COLO668 (cell line): ENCODE data around the gene MEP1A.
"Not testable (repeated sequence)": the region's sequence is repeated elsewhere in the genome, so short reads cannot be mapped to it uniquely, and the experiment has no call there.

Source experiments
- DNase-seq: peaks from one replicate; lab custom pipeline; 2025; ENCODE audit not compliant: unreplicated experiment; lab: John Stamatoyannopoulos, UW

The MEP1A gene

GRCh38 chr6:46832816-46833215 is 39.6 kb downstream of the MEP1A start:
- DNase-seq = no peak

- DNase-seq = not testable (repeated sequence)
Observed at GRCh38 chr6:46834257-46834916, 41.2 kb downstream of the MEP1A start.

DNA sequence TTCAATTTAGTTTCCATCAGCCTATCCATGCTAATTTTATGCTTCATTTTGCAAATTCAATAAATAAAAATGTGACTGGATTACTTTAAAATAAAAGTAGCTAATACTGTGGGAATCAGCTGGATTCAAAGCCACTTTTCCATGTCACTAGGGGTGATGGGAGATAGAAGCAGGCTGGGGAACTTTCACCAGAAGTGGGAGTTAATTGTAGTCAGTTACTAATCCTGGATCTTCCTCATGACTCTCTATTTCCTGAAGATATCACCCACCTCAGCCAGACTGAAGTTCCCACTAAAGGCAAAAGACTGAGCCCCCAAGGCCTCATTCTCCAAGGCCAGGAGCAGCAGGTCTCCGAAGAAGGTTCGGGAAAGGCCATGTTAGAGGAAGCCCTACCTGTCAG is 41.8 kb downstream of the MEP1A start:
- not testable (repeated sequence) for DNase-seq

DNA sequence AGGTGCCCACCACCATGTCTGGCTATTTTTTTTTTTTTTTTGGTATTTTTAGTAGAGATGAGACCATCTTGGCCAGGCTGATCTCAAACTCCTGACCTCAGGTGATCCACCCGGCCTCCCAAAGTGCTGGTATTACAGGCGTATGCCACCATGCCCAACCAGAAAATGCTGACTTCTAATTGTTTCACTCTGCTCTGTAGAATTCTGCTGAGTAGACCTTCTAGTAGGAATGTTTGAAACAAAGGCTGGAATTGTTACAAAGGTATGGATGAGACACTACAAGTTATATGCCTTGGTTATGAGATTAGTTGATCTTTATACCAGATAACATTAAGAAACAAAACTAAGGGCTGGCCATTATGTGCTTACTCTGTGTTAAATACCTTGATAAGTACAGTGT is 44.8 kb downstream of the MEP1A start:
- no peak for DNase-seq

- DNase-seq = not testable (repeated sequence)
Observed at GRCh38 chr6:46842252-46842846, 49.2 kb downstream of the MEP1A start.

GRCh38 chr6:46845126-46845525 is 51.9 kb downstream of the MEP1A start:
- DNase-seq = no peak

- peak; percentile 80 for DNase-seq
Observed at GRCh38 chr6:46848684-46849360, 55.6 kb downstream of the MEP1A start.

DNA sequence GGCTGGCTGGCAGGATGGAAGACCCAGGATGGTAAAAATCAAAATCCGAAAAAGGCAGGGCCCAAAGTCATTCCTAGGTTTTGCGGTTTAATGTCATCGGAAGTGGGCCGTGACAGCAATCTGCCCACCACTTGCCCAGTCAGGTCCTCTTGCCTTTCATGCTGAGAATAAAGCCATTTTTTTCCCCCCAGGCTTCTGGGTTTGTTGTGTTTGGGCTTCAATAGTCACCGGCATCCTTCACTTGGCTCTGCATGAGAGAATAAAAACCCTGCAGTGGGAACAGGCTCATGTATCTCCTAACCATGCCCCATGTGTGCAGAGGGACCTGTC is 56.1 kb downstream of the MEP1A start:
- DNase-seq = no peak

DNA sequence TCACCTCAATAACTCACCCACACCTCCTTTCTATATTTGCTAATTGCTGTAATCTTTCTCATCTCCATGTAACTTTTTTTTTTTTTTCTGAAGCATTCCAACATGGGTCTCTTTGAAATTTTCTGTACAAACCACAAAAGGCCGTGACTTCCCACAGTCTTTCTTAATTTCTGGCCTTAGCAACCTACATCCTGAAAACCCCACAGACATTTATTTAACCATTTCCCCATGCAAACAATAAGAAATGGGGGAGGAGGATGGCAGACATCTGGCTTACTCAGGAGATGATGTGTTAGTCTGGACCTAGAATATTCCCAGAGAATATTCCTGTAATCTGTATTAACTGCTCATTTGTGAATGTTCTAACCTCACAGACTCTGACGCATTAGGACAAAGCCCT is 57.6 kb downstream of the MEP1A start:
- DNase-seq = no peak

- not testable (repeated sequence) for DNase-seq
Observed at GRCh38 chr6:46851576-46851975, 58.4 kb downstream of the MEP1A start.

- DNase-seq = peak; percentile 24
Observed at GRCh38 chr6:46855966-46856365, 62.8 kb downstream of the MEP1A start.

GRCh38 chr6:46862381-46862780 is 69.2 kb downstream of the MEP1A start:
- no peak for DNase-seq

DNA sequence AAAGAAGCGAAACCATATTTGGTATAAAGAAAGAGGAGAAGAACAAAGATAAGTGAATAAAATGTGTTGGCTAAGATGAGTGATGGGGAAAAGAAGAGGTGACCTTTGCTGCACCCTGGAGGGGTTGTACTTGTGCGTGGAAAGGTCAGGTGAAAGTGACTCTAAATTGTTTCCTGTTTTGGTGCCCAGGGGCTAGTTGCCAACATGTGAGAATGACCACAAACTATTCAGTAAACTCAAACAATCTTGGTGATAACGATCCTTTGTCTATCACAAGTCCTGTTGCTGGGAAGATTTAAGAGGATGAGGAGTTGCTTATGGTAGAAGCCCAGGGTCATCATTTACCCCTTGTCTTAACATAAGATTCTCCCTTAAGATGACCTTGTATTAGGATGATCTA is 70.6 kb downstream of the MEP1A start:
- DNase-seq = no peak

GRCh38 chr6:46865221-46865620 is 72.0 kb downstream of the MEP1A start:
- no peak for DNase-seq

DNA sequence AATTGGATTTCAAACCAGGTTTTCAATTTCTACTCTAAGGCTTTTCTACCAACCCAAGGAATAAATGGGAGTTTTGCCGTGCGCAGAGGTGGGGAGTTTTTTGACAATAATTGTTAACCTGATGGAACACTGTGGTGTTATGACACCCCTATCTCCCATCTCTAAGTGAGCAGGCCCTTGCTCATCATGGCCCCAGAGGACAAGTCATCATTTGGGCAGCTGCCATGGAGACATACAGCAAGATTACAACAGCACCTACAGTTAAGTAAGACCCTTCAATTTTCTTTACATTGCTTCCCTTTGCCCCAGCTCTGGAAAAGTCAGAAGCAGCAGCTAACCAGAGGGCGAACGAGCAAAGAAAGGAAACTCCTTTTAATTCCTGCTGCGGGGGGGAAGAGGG is 74.2 kb downstream of the MEP1A start:
- no peak for DNase-seq

- DNase-seq = peak; percentile 58
Observed at GRCh38 chr6:46876126-46876525, 82.9 kb downstream of the MEP1A start.

- no peak for DNase-seq
Observed at GRCh38 chr6:46879003-46879402, 85.8 kb downstream of the MEP1A start.

DNA sequence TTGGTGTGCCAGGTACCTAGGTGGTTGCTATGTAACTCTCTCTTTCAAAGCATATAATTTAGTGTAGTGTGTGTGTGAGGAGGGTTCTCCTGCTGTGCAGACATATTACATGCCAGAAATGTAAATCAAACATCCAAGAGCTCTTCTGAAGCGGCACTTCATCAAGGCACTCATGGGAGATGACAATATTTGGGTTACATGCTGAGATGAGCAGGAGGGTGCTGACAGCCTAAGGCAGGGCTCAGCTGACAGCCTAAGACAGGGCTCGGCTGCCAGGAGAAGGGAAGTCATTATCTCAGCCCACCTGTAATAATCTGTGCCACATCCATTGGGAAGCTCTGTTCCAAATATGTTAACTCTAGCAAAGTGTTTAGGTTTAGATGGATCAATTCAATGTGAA is 89.5 kb downstream of the MEP1A start:
- DNase-seq = no peak

GRCh38 chr6:46888031-46888430 is 94.8 kb downstream of the MEP1A start:
- no peak for DNase-seq

- DNase-seq = no peak
Observed at GRCh38 chr6:46888578-46888977, 95.4 kb downstream of the MEP1A start.
